ENCODE results near the gene IGSF6. TPM values are rescaled to one million over a fixed set of nuclear protein-coding genes. Genes with fewer than 3 reads are reported as not detected.
"Not testable (repeated sequence)": the region's sequence is repeated elsewhere in the genome, so short reads cannot be mapped to it uniquely, and the experiment has no call there.

IGSF6 gene
- total RNA-seq, result 0.04 TPM in 1 of 2 replicates, not detected in the other

GRCh38 chr16:21652453-21652852 lies at the start of gene IGSF6:
IGSF6 (minus strand) TSS chr16:21652608; CDS start chr16:21652598, 10 bp downstream.
- no peaks in the 10 kb centered on the region for H3K27me3 ChIP-seq (ENCODE audit: control insufficient read depth, insufficient read depth, low read length)
- DNase-seq (ENCODE audit: low read depth), result no peak
- no peaks in the 10 kb centered on the region for H3K36me3 ChIP-seq (ENCODE audit: control insufficient read depth, insufficient read depth, low read length)
- TF ChIP-seq CTCF (IDR thresholded peaks at IDR 0.05; ENCODE audit: insufficient read depth, low read length, poor library complexity, severe bottlenecking), result no peak
- H3K4me3 ChIP-seq (ENCODE audit: low read depth, low read length), result no peak within 1 kb of the TSS

- no peak for TF ChIP-seq CTCF (IDR thresholded peaks at IDR 0.05; ENCODE audit: insufficient read depth, low read length, poor library complexity, severe bottlenecking)
- no peak for DNase-seq (ENCODE audit: low read depth)
- H3K27me3 ChIP-seq (ENCODE audit: control insufficient read depth, insufficient read depth, low read length), result no peaks in the 10 kb centered on the region
- no peak overlapping the region for H3K4me3 ChIP-seq (ENCODE audit: low read depth, low read length)
- no peaks in the 10 kb centered on the region for H3K36me3 ChIP-seq (ENCODE audit: control insufficient read depth, insufficient read depth, low read length)
These were observed 48.9 kb upstream of the IGSF6 start for GRCh38 chr16:21701271-21701670.

- H3K27me3 ChIP-seq (ENCODE audit: control insufficient read depth, insufficient read depth, low read length), result no peaks in the 10 kb centered on the region
- H3K4me3 ChIP-seq (ENCODE audit: low read depth, low read length), result no peak overlapping the region
- no peaks in the 10 kb centered on the region for H3K36me3 ChIP-seq (ENCODE audit: control insufficient read depth, insufficient read depth, low read length)
- TF ChIP-seq CTCF (IDR thresholded peaks at IDR 0.05; ENCODE audit: insufficient read depth, low read length, poor library complexity, severe bottlenecking), result no peak
- DNase-seq (ENCODE audit: low read depth), result no peak
These were observed 46.0 kb upstream of the IGSF6 start for GRCh38 chr16:21698169-21699032.

- Histone ChIP-seq H3K4me3 (ENCODE audit: low read depth, low read length) (no peak overlapping the region), H3K36me3 (ENCODE audit: control insufficient read depth, insufficient read depth, low read length) (no peaks in the 10 kb centered on the region), H3K27me3 (ENCODE audit: control insufficient read depth, insufficient read depth, low read length) (no peaks in the 10 kb centered on the region)
- TF ChIP-seq CTCF (IDR thresholded peaks at IDR 0.05; ENCODE audit: insufficient read depth, low read length, poor library complexity, severe bottlenecking), result no peak
- no peak for DNase-seq (ENCODE audit: low read depth)
These were observed 44.6 kb upstream of the IGSF6 start for GRCh38 chr16:21697032-21697431.

GRCh38 chr16:21694609-21695008 lies 42.2 kb upstream of the IGSF6 start:
- Histone ChIP-seq H3K36me3 (ENCODE audit: control insufficient read depth, insufficient read depth, low read length) (no peaks in the 10 kb centered on the region), H3K27me3 (ENCODE audit: control insufficient read depth, insufficient read depth, low read length) (no peaks in the 10 kb centered on the region), H3K4me3 (ENCODE audit: low read depth, low read length) (no peak overlapping the region)
- no peak for DNase-seq (ENCODE audit: low read depth)
- no peak for TF ChIP-seq CTCF (IDR thresholded peaks at IDR 0.05; ENCODE audit: insufficient read depth, low read length, poor library complexity, severe bottlenecking)

- H3K27me3 ChIP-seq (ENCODE audit: control insufficient read depth, insufficient read depth, low read length); H3K36me3 ChIP-seq (ENCODE audit: control insufficient read depth, insufficient read depth, low read length); DNase-seq (ENCODE audit: low read depth); H3K4me3 ChIP-seq (ENCODE audit: low read depth, low read length): not testable (repeated sequence)
These were observed 38.6 kb upstream of the IGSF6 start for GRCh38 chr16:21690967-21691366.

Measured in kidney epithelial cell (primary cell).